Amygdala (tissue), 56 donors: ENCODE measurements around the gene PAX2.

Experiments used
- DNase-seq, 56 donors: peaks; one replicate each; lab custom pipeline; 2025; lab: John Stamatoyannopoulos, UW

PAX2 gene

GRCh38 chr10:100810091-100810834 is 64.9 kb downstream of the PAX2 start:
- no peak for DNase-seq

DNA sequence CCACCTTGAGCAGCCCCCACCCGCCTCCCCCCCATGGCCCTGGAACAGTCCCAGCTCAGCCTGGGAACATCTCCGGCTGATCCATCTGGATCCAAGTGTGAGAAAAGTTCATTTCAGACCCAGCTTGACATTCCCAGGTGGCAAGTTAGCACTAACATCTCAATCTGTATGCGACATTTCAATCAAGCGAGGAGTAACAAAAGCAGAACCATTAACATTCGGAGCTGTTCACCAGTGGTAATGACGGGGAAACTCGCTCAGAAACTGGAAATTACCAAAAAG is 65.4 kb downstream of the PAX2 start:
- no peak for DNase-seq

GRCh38 chr10:100811261-100811660 is 65.9 kb downstream of the PAX2 start:
- DNase-seq: no peak

GRCh38 chr10:100811752-100812750 is 66.7 kb downstream of the PAX2 start:
- DNase-seq: peak in 2 of 56 donors; percentile 4 to 14

- DNase-seq: no peak
These were observed 67.6 kb downstream of the PAX2 start for GRCh38 chr10:100812978-100813377.

- no peak for DNase-seq
These were observed 69.5 kb downstream of the PAX2 start for GRCh38 chr10:100814751-100815474.

DNA sequence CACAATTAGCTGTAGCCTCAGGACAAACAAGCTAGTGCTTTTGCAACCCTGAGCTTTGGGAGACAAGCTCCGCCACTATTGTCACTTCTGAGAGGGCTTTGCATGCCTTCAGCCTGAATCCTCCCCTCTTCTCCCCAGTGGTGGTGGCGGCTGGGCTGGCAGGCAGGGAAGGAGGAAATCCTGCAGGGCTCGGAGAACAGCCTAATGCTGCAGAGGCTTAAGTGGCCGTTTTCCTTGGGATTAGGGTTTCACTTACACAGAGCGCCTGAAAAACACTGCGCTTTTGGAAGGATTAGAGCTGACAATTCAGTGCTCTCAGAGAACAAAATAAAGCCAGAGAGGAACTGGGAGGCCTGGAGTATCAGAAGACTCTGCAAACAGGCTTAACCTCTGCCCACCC is 71.3 kb downstream of the PAX2 start:
- no peak for DNase-seq

DNA sequence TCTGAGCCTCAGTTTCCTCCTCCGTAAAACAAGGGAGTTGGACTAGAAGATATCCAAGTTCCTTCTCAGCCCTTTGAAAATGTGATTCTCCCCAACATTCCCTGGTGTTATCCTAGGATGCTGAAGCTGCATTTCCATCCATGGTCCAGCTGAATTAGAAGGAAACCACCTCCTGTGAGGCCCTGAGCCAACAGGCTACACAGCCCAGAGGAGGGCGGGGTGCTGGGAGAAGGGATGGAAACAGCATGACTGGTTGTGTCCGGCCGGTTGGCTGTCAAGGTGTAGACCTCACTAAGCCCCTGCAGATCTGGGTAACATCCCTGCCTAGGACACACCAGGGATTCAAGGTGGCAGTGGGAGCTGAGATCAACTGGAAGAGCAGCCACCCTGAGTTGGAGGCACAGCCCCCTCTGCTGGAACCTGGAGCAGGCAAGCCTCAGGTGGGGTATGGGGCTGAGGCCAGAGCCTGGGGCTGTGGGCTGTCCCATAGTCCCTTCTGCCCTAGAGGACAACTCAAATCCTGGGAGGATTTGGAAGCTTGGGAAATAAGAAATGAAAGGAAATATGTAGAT is 72.0 kb downstream of the PAX2 start:
- no peak for DNase-seq

DNA sequence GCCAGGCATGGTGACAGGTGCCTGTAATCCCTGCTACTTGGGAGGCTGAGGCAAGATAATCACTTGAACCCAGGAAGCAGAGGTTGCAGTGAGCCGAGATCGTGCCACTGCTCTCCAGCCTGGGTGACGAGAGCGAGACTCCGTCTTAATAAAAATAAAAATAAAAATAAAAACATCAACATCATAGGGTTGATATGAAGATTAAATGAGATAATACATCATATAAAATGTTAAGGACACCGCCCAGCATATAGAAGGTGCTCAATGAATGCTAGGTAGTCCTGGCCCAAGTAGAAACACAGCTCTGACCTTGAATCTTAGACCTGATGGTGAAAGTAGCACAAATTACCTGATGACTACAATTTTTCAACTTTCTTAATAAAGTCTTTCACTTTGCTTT is 74.0 kb downstream of the PAX2 start:
- no peak for DNase-seq

GRCh38 chr10:100823194-100823593 is 77.8 kb downstream of the PAX2 start:
- no peak for DNase-seq

GRCh38 chr10:100824886-100825285 is 79.5 kb downstream of the PAX2 start:
- DNase-seq: no peak

DNA sequence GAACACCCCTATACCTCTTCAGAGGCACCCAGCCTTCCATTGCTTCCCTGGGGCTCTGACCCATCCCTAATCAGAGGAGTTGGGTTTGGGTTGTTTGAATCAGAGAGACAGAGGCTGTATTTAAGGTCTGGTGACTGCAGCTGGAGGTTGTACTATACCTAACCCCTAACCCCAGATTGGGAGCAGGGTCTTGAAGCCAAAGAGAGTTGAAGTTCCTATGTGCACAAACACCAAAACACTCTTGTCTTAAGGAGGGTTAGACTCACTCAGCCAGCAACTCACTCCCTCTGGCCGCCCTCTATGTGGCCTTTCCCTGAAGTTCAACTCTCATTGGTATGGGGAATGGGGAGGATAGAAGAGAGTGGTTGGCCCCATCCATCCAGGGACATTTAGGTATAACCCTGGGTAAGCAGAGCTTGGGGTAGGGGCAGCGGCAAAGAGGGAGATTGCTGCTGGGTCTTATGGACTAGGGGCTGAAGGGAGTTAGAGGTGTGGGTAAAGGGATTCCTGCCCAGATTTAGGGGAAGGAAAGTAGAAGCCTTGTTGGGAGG is 80.0 kb downstream of the PAX2 start:
- no peak for DNase-seq

- no peak for DNase-seq
These were observed 80.8 kb downstream of the PAX2 start for GRCh38 chr10:100826031-100826651.

GRCh38 chr10:100826661-100826982 is 81.2 kb downstream of the PAX2 start:
- DNase-seq: no peak

GRCh38 chr10:100826983-100827818 is 81.8 kb downstream of the PAX2 start:
- no peak for DNase-seq

DNA sequence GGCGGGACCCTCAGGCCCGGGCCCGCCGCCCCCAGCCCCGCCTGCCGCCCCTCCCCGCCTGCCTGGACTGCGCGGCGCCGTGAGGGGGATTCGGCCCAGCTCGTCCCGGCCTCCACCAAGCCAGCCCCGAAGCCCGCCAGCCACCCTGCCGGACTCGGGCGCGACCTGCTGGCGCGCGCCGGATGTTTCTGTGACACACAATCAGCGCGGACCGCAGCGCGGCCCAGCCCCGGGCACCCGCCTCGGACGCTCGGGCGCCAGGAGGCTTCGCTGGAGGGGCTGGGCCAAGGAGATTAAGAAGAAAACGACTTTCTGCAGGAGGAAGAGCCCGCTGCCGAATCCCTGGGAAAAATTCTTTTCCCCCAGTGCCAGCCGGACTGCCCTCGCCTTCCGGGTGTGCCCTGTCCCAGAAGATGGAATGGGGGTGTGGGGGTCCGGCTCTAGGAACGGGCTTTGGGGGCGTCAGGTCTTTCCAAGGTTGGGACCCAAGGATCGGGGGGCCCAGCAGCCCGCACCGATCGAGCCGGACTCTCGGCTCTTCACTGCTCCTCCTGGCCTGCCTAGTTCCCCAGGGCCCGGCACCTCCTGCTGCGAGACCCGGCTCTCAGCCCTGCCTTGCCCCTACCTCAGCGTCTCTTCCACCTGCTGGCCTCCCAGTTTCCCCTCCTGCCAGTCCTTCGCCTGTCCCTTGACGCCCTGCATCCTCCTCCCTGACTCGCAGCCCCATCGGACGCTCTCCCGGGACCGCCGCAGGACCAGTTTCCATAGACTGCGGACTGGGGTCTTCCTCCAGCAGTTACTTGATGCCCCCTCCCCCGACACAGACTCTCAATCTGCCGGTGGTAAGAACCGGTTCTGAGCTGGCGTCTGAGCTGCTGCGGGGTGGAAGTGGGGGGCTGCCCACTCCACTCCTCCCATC is 82.7 kb downstream of the PAX2 start:
- peak in 1 of 56 donors; percentile 20 for DNase-seq

- DNase-seq: no peak
These were observed 83.3 kb downstream of the PAX2 start for GRCh38 chr10:100828738-100829096.
